GM19395 (cell line): ENCODE measurements around the gene SLIT3.

Source experiments
- ATAC-seq: cut with Tn5 transposase; IDR thresholded peaks from one replicate; pipeline ENCODE4 v1.9.1; 2021; ENCODE audit warnings: mild to moderate bottlenecking, moderate library complexity; ENCODE audit not compliant: unreplicated experiment

Gene SLIT3

DNA sequence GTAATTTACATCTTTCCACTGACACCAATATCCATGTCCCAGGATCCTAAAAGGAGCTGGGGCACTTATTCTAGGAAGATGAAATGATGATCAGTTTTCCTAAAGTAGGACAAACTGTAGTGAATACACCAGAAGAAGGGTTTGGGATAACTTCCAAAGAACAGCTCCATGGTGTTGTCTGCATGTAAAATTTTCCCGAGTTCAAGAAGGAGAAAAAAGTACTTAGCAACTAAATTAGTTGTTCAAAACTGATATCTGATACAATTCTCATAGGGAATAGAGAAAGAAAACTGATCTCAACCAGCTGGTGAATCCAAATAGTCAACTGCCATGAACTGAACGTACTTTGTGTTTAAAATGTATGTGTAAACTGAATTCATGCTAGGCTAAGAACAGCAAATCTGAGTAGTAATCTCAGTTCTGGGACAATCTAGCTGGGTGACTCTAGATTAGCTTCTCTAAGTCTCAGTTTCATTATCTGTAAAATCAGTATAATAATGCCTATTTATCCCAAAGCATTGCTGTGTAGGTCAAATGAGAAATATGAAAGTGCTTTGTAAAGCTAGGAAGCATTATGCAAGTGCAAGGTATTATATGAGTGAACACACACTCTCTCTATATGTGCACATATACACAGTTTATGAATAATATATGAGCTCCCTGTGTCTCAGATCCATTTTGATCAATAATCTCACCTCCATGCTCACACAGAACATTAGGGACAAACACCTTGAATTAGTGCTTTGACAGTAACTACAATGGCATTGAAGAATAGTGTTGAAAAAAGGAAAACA is 357.7 kb downstream of the SLIT3 start:
- ATAC-seq = no peak

DNA sequence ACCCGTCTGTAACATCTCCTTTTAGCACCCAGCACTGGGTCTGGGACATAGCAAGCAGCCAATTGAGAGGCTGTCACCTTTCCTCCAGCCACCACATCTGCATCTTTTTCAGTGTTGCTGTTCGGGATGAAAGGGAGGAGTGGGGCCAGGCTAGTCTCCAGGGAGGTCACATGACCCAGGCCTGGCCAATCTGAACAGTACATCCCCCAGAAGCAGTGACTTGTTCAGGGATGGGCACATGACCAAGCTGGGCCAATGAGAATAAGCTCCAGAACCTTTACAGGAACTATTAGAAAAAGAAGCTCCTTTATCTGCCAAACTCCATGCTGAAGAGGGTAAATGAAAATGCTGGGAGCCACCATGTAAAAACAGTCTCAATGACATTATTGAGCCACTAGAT is 359.0 kb downstream of the SLIT3 start:
- ATAC-seq = no peak

DNA sequence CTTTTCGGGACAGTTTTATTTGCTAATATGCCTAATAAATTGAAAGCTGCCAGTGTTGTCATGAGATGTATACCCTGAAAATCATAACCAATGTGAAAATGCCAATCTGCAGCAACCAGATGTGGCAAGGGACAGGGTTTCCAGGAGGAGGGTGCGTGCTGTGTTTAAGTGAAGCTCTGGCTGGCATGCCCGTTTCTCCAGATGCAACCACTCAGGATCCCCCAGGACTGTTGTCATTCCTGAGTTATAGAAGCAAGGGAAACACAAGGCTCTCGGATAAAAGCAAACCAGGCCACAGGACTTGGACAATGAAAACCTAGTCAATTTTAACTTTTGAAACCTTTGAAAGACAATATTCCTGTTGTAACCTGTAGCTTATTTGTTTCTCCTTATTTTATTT is 360.2 kb downstream of the SLIT3 start:
- ATAC-seq = no peak

DNA sequence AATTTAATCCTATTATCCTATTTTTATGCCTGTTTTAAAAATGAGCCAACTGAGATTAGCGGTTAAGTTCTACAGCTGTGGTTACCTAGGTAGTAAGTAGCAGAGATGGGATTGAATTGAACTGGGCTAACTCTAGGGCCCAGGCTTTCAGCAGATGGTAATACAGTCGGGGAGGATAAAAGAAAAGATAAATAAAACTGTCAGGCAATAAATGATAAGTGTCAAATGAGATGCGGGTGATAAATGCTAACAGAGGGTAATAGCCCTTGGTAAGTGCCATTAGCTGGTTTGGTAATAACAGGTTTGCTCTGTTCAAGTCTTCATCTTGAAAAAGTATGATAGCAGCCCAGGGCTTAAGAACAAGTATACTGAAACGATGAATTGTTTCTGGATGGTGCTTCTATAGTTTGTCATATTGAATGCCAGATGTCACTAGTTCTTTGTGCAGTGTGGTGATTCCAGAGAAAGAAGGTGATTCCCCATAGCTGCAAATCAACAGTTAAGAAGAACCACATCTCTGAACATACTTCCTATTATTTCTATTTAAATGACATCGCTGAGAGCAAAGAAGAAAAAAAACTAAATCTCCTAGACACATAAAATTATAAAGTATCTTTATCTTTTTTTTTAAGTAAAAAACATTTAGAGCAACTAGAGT is 360.9 kb downstream of the SLIT3 start:
- ATAC-seq = no peak

DNA sequence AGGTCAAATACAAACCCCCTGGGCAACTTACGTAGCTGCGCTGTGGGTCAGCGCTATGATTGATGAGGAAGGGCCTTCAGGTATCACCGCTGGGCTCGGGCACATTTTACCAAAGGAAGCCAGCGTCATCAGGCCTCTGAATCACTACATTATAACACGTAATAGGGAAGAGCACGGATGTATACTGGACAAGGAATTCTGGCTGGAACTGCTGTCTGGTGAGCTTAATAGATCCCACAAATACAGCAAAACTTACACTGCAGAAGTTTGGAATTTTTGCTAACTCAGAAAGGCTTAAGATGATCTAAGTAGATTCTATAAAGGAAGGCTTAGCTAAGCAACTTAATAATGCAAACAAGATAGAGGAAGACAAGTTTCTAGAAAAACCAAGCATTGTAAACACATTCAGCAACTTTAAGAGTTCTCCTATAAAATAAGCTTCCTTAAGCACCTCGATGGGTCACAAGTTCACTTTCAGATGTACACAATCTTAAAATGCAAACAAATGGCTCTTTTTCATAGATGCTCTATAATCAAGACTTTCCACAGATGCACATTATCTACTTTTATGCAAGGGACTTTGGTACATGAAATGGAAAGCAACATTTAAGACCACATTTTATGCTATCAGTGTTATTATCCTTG is 361.7 kb downstream of the SLIT3 start:
- ATAC-seq = no peak

DNA sequence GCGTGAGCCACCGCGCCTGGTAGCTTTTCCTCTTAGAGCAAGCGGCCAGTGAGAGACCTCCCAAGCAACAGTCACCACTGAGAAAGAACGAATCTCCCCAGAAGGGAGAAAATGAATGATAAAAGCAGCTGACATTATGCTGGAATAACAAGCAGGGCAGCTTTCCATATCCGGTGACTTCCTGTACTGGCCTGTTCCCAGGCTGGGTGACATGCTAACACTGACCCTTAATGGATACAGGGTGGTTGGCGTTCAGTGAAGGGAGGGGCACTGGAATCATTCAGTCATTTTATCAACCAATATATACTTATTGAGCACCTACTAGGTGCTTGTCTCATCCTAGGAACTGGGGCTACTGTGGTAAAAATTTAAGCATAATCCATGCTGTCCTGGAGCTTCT is 364.4 kb downstream of the SLIT3 start:
- no peak for ATAC-seq

DNA sequence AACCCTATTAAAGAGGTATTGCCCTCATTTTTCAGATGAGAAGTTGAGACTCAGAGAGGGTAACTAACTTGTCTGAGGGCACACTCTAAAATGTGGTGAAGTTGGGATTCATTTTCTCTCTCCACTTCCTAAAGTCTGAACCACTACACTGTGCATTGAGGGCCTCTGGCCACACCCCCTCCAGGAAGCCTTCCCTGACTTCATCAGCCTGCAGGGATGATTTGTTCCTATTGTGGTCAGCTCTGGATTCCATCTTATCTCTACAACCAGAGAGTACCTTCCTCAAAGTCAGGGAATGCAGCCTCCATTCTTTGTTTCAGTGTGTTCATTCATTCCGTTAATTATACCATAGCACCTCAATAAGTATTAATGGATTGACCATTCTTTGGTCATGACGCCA is 365.8 kb downstream of the SLIT3 start:
- ATAC-seq = no peak

DNA sequence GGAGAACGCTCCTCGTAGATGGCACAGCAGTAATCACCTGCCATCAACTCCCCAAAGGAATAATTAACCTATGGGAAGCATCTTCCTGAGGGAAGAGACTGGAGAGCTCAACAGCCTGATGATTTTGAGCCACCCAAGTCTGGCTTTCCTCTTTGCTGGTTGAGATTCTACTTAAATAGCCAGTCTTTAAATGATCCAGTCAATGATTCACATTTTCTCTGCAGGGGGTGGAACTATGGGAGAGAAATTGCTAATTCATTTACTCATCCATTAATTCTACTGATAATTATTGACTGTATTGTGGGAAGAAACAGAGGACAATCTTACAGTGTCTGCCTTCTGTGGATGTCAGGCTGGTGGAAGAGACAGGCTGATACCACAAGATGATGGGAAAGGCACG is 366.8 kb downstream of the SLIT3 start:
- no peak for ATAC-seq

DNA sequence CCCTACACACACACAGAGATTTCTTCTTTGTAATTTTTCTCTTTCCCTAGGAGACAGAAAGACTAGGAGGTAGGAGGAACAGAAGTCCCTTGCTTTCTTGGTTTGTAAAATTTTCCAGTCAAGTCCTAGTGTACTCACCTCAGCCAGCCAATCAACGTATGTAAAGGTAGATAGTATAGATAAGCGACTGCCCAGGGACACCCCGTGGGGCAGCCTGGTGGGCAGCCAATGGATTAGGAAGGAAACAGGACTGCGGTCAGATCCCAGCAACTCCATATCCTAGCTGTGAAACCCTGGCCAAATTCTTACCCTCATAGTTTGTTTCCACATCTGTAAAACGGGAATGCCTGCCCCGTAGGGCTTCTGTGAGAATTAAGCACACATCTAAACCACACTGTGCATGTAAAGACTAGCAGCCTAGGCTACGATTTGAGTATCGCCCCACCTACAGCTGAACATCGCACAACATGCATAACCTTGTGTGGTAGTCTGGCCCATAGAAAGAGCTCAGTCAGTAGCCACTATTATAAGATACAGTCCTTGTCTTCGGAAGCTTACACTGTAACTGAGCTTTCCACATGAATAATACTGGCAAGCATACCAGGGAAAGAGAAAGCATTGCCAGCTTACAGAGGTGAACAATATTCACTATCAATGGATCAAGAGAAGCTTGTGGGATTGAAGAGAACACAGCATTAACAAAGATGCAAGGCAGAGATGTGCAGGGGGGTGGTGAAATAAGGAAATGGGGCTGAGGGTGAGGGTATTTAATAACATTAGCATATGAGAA is 368.3 kb downstream of the SLIT3 start:
- no peak for ATAC-seq

DNA sequence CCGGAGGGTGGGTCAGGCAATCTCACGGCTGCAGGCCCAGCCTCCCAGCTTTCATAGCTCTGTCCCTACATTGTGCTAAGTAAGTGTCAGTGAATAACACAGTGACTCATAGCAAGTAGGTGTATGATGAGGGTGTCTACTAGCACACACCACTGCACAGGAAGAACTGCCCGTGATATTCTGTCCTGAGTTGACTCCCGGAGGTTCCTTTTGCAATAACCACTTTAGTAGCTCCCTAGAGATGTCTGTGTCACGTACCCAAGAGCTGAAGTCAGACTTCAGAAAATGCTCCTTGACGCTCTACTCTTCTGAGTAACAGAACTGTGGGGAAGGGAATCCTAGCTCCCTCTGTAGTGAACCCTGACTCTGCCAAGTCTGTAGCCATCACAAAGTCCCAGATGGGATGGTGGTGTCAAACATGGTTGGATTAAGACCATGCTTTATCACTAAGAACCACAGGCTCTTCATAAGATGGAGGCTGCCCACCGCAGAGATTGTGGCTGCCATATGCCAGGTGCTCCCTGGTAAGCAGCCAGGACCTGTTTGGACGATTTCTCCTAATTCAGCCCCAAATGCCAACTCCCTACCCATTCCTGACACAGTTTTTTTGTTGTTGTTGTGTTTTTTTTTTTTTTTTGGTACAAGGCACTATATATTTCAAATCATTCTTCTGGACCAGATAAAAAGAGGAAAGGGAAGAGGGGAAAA is 369.1 kb downstream of the SLIT3 start:
- no peak for ATAC-seq

DNA sequence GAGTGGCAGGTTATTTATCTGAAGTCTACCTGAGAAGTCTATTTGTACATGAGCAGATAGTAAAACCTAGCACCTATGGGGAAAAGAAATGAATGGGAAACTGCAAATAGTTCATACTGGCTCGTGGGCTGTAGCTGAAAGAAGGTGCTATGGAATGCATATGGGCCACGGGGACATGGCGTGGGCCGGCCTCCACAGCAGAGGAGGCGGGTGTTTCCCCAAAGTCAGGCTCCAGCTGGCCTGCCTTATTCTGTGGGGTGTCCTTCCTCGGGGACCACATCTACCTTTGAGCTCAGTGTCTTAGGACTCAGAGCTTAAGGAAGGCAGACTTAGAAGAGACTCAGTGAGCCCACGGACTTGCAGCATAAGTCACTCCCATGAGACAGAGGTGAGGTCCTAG is 371.3 kb downstream of the SLIT3 start:
- ATAC-seq = no peak

DNA sequence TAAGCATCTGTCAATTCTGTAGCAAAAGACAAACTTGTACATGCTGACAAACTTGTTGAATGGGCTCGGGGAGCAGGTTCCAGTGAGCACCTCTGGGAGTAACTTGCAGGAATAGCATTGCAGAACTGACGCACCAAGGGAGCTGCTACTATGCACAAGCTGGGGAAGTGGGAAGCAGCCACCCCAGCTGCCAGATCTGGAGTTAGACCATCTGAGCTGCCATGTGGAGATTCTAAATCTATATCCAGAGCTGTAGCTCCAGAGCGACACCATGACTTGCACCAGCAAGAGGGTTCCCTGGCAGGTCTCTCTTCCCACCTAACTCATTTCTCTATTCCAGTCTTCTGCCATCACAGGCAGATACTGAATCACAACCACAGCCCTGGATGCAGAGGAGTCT is 375.8 kb downstream of the SLIT3 start:
- ATAC-seq = no peak

DNA sequence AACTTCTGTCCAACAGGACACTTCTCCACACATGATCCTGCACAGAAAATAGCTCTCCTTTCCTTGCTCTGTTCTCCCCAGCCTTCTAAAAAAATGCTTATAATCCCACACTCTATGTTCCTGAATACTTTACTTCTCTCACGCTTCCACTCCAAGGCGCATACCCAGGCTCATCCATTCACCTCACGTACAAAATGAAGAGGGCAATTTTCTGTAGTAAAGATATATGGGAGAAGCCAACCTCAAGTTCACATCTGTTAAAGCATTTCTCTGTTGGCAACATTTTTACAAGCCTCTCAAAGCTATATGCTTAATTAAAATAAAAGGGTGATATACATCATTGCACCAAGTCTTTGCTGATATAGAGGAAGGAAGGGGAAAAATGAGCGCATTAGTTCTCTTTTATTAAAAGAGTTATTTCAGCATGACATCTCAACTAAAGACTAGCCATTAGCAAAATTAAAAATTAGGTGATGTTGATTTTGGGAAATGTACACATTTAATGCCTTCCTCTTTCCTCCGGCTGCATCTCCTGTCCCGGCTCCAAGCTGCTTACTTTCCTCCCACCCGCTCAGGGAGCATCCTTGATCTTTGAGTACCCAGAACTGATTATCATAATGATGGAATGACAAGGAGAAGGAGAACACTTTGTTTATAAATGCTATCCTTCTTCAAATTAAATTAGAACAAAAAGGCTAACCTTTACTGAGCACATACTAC is 379.6 kb downstream of the SLIT3 start:
- ATAC-seq = no peak

DNA sequence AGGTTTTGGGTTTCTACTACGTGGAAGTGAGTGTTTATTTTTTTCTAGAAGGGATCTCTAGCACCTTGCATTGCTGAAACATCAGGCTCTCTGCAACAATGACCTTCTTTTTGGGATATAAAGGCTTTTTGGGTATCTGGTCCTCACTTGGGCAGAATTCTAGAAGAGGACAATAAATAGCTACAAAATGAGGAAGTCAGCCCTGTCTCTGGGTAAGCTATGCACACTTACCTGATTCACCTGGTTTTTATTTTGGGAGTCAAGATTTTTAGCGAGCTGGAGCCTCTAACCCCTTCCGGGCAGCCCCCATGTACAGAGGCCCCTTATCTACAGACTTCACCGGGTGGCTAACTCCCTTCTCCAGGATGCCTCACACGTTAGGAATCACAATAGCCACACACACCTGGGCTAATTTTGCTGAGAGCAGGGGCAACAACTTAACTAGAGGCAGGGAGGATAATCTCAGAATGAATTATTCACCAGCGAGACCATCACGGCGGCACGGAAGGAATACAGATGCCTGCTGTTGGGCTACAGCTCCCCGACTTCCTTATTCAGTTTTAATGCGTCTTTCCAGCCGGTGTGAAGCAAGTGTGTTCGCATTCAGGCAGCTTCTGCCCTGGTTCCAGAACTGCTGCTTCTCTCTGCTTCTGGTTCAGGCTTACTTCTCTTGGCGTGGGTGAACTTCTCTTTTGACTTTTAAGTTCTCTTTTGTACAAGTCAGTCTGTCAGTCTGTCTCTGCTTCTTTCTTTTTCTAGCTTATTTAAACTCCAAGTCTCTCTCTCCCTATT is 380.7 kb downstream of the SLIT3 start:
- ATAC-seq = no peak

DNA sequence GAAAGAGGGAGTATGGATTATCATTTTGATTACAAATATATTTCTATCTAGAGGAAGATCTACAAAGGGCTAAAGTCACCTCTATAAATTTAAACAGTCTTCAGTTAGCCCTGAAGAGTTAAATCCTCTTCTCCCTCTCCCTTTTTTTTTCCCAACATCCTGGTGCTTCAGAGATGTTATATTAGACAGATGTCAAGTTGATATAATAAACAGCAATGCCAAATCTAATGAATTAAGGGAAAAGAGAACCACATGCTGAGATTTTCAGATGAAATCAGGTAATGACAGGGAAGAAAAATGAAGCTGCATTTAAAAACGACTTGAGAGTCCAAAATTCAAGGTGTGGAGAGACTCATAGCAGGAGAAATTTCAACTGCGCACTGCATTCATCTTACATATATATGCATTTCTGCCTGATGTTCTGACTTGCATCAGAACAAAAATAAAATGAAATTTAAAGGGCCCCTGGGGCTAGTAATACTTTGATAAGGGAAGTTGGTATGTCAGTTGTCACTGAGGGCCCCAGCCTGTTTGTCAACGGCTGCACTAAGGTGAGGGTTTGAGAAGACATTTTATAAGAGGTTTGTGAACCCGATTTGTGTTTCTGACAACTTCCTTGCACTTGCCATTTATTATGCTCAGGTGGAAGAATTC is 382.9 kb downstream of the SLIT3 start:
- no peak for ATAC-seq

DNA sequence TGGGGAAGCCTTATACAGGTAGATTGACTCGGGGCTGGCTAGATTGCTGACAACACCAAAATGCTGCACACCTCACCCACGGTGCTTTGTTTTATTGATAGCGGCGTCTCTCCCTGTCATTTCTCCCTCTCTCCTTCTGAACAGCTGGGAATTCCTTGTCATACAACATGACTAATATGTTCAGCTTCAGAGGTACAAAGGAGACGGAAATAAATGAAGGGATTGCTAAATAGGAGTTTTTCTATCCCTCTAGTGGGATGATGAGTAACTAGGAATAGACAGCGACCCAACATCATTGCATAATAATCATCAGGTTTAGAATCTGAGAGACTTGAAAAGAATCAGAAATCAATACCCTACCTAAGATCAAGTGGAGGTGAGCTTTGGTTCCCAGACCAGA is 384.1 kb downstream of the SLIT3 start:
- ATAC-seq = no peak

DNA sequence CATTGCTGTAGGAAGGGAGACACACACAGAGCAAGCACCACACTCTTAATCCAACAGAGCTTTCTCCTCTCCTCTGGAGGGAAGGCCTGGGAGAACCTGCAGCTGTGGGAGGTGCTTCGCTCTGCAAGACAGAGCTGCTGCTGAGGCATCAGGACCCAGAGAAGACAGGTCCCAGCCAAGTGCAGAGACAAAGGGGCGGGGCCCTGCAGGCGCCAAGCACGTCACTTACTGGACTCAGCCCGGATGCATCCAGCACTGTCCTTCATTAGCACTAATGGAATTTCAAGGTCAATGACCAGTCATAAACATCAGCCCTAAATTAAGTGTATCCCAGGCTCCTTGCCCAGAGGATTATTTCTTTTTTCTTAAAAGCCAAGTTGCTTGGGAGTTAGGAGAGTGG is 384.7 kb downstream of the SLIT3 start:
- no peak for ATAC-seq

DNA sequence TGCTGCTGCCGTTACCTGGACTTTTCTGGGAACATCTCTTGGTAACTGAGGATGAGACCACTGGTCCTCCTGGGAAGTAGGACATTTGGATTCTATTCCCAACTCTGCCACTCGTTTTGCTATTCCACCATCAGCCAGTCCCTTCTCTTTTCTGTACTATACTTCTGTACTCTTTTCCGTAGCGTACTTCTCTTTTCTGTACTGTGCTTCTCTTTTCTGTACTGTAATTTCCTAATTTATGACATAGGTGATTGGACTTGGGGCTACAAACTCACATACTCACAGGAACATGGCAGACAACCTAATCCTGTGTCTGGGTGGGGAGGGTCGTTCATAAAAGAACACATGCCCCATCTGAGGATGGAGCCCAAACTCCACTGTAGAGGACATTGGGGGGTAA is 386.4 kb downstream of the SLIT3 start:
- no peak for ATAC-seq

DNA sequence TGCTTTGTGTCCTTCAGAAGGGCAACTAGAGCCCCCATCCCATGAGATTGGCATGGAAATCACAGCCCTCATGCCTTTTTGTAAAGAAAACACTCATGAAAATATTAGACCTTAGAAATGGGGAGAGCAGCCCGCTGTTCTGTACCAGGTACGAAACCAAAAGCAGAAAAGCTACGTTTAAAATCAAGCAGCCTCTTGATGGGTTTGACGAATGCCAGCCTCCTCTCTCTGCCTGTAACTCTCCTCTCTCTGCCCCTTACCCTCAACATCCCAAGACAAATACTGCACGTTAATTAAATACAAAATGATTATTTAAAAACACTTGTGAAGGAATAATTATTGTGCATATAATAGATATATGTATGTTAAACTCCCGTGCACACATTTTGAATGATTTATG is 390.1 kb downstream of the SLIT3 start:
- no peak for ATAC-seq
